Mononuclear cell (primary cell): ENCODE results near the gene FAM168A. TPM values are rescaled to one million over a fixed set of nuclear protein-coding genes. Genes with fewer than 3 reads are reported as not detected.
"Not testable (repeated sequence)": the region's sequence is repeated elsewhere in the genome, so short reads cannot be mapped to it uniquely, and the experiment has no call there.

Source experiments
- H3K27me3 ChIP-seq: 2 replicates; pipeline ENCODE4 v1.6.0; 2011; ENCODE audit warnings: low read length, control low read depth; ENCODE audit not compliant: insufficient read depth
- H3K4me1 ChIP-seq: 2 replicates; pipeline ENCODE4 v1.5.1; 2011; ENCODE audit warnings: mild to moderate bottlenecking, low read length, control low read depth; ENCODE audit not compliant: insufficient read depth
- H3K4me3 ChIP-seq: 2 replicates; pipeline ENCODE4 v1.5.1; 2011; ENCODE audit warnings: mild to moderate bottlenecking, low read length, moderate library complexity
- H3K9me3 ChIP-seq: 2 replicates; pipeline ENCODE4 v1.5.1; 2011; ENCODE audit warnings: low read depth, mild to moderate bottlenecking, control low read depth, low read length
- total RNA-seq: library from RNA; depleted of rRNA; stranded (reverse); fragments of >200 nt; gene quantifications from one replicate; pipeline ENCODE4 v1.2.3, GENCODE V29; 2012

The FAM168A gene
- total RNA-seq, 1 donor: 13.2 TPM

- H3K9me3 ChIP-seq: no peaks in the 10 kb centered on the region
- no peak overlapping the region for H3K4me3 ChIP-seq
- H3K27me3 ChIP-seq: no peaks in the 10 kb centered on the region
- peaks cover 30% of the 10 kb centered on the region for H3K4me1 ChIP-seq
Measured at GRCh38 chr11:73465871-73466270, 132.0 kb downstream of the FAM168A start.

GRCh38 chr11:73465023-73465675 lies 132.8 kb downstream of the FAM168A start:
- H3K4me1 ChIP-seq: peaks cover 37% of the 10 kb centered on the region

GRCh38 chr11:73464347-73464746 lies 133.6 kb downstream of the FAM168A start:
- Histone ChIP-seq H3K9me3 (no peaks in the 10 kb centered on the region), H3K4me3 (no peak overlapping the region), H3K4me1 (peaks cover 45% of the 10 kb centered on the region), H3K27me3 (no peaks in the 10 kb centered on the region)

More at GRCh38 chr11:73465023-73465675, 132.8 kb downstream of the FAM168A start:
- no peaks in the 10 kb centered on the region for H3K27me3 ChIP-seq
- H3K4me3 ChIP-seq: no peak overlapping the region
- no peaks in the 10 kb centered on the region for H3K9me3 ChIP-seq

- Histone ChIP-seq H3K9me3 (no peaks in the 10 kb centered on the region), H3K4me1 (peaks cover 50% of the 10 kb centered on the region), H3K27me3 (no peaks in the 10 kb centered on the region), H3K4me3 (no peak overlapping the region)
Measured at GRCh38 chr11:73463359-73463758, 134.6 kb downstream of the FAM168A start.

- no peaks in the 10 kb centered on the region for H3K27me3 ChIP-seq
- no peaks in the 10 kb centered on the region for H3K9me3 ChIP-seq
- peaks cover 48% of the 10 kb centered on the region for H3K4me1 ChIP-seq
- H3K4me3 ChIP-seq: no peak overlapping the region
Measured at GRCh38 chr11:73461964-73462363, 135.9 kb downstream of the FAM168A start.

GRCh38 chr11:73461335-73461840 lies 136.5 kb downstream of the FAM168A start:
- Histone ChIP-seq H3K4me1 (peaks cover 44% of the 10 kb centered on the region), H3K27me3 (no peaks in the 10 kb centered on the region), H3K9me3 (no peaks in the 10 kb centered on the region), H3K4me3 (no peak overlapping the region)

GRCh38 chr11:73458201-73458600 lies 139.7 kb downstream of the FAM168A start:
- Histone ChIP-seq H3K9me3 (no peaks in the 10 kb centered on the region), H3K27me3 (no peaks in the 10 kb centered on the region), H3K4me1 (peaks cover 37% of the 10 kb centered on the region), H3K4me3 (no peak overlapping the region)

- Histone ChIP-seq H3K27me3 (no peaks in the 10 kb centered on the region), H3K9me3 (no peaks in the 10 kb centered on the region), H3K4me3 (no peak overlapping the region), H3K4me1 (peaks cover 11% of the 10 kb centered on the region)
Measured at GRCh38 chr11:73454987-73455386, 142.9 kb downstream of the FAM168A start.

- Histone ChIP-seq H3K4me1 (no peaks in the 10 kb centered on the region), H3K27me3 (no peaks in the 10 kb centered on the region), H3K9me3 (no peaks in the 10 kb centered on the region), H3K4me3 (no peak overlapping the region)
Measured at GRCh38 chr11:73453562-73453961, 144.3 kb downstream of the FAM168A start.

GRCh38 chr11:73452726-73453125 lies 145.2 kb downstream of the FAM168A start:
- no peaks in the 10 kb centered on the region for H3K4me1 ChIP-seq
- no peaks in the 10 kb centered on the region for H3K27me3 ChIP-seq
- no peak overlapping the region for H3K4me3 ChIP-seq
- H3K9me3 ChIP-seq: no peaks in the 10 kb centered on the region

GRCh38 chr11:73451896-73452295 lies 146.0 kb downstream of the FAM168A start:
- Histone ChIP-seq H3K4me1 (no peaks in the 10 kb centered on the region), H3K27me3 (no peaks in the 10 kb centered on the region), H3K9me3 (no peaks in the 10 kb centered on the region), H3K4me3 (no peak overlapping the region)

- H3K4me3 ChIP-seq: no peak overlapping the region
- no peaks in the 10 kb centered on the region for H3K27me3 ChIP-seq
- no peaks in the 10 kb centered on the region for H3K9me3 ChIP-seq
- peaks cover 7% of the 10 kb centered on the region for H3K4me1 ChIP-seq
Measured at GRCh38 chr11:73446766-73447165, 151.1 kb downstream of the FAM168A start.

- H3K9me3 ChIP-seq: no peaks in the 10 kb centered on the region
- no peak overlapping the region for H3K4me3 ChIP-seq
- peaks cover 7% of the 10 kb centered on the region for H3K4me1 ChIP-seq
- no peaks in the 10 kb centered on the region for H3K27me3 ChIP-seq
Measured at GRCh38 chr11:73445980-73446379, 151.9 kb downstream of the FAM168A start.

GRCh38 chr11:73439002-73439843 lies 158.7 kb downstream of the FAM168A start:
- H3K4me1 ChIP-seq: no peaks in the 10 kb centered on the region
- H3K27me3 ChIP-seq: no peaks in the 10 kb centered on the region
- H3K4me3 ChIP-seq: no peak overlapping the region
- no peaks in the 10 kb centered on the region for H3K9me3 ChIP-seq

- not testable (repeated sequence) for H3K9me3 ChIP-seq, H3K4me1 ChIP-seq, H3K4me3 ChIP-seq, H3K27me3 ChIP-seq
Measured at GRCh38 chr11:73436859-73437258, 161.1 kb downstream of the FAM168A start.
